Astrocyte of the cerebellum (primary cell): ENCODE data around the gene ATP6V0D1.

ENCODE experiments used
- DNase-seq: peaks from one replicate; pipeline ENCODE4 v3.0.0-alpha.2; 2011; ENCODE audit warnings: low read depth
- H3K4me3 ChIP-seq: 2 replicates; pipeline ENCODE4 v1.5.1; 2011; ENCODE audit warnings: mild to moderate bottlenecking, low read depth, low read length, moderate library complexity
- CTCF ChIP-seq: IDR thresholded peaks from 2 replicates; pipeline ENCODE4 v1.5.1; 2012; ENCODE audit warnings: low read length, low read depth, moderate library complexity, mild to moderate bottlenecking; ENCODE audit errors: missing control alignments
- in situ Hi-C: cut with HindIII; loops from 2 replicates; pipeline ENCODE4 v1.10.0; 2017; ENCODE audit warnings: low sequenced_read_pairs

ATP6V0D1 gene

GRCh38 chr16:67398546-67399217 is 82.3 kb downstream of the ATP6V0D1 start:
- TF ChIP-seq CTCF: no peak
- in situ Hi-C loops: loop anchor here (5.0 kb wide), 1 partner anchor 71 kb away; the partner anchor contains the start of genes KCTD19 and LRRC36
- DNase-seq: no peak
- H3K4me3 ChIP-seq: no peak overlapping the region

GRCh38 chr16:67397812-67398545 is 83.0 kb downstream of the ATP6V0D1 start:
- in situ Hi-C loops: loop anchor here (5.0 kb wide), 1 partner anchor 71 kb away; the partner anchor contains the start of genes KCTD19 and LRRC36
- no peak for TF ChIP-seq CTCF
- no peak for DNase-seq

GRCh38 chr16:67397036-67397801 is 83.7 kb downstream of the ATP6V0D1 start:
- in situ Hi-C loops: loop anchor here (5.0 kb wide), 1 partner anchor 70 kb away; the partner anchor contains the start of genes KCTD19 and LRRC36
- TF ChIP-seq CTCF: no peak
- DNase-seq: no peak
- H3K4me3 ChIP-seq: no peak overlapping the region

More at GRCh38 chr16:67397812-67398545, 83.0 kb downstream of the ATP6V0D1 start:
- no peak overlapping the region for H3K4me3 ChIP-seq

GRCh38 chr16:67396159-67397035 is 84.6 kb downstream of the ATP6V0D1 start:
- H3K4me3 ChIP-seq: no peak overlapping the region
- TF ChIP-seq CTCF: no peak
- in situ Hi-C loops: loop anchor here (5.0 kb wide), 1 partner anchor 69 kb away; the partner anchor contains the start of genes KCTD19 and LRRC36
- DNase-seq: no peak

- in situ Hi-C loops: loop anchor here (5.0 kb wide), 1 partner anchor 68 kb away; the partner anchor contains the start of genes KCTD19 and LRRC36
- TF ChIP-seq CTCF: no peak
- DNase-seq: no peak
- no peak overlapping the region for H3K4me3 ChIP-seq
Measured at GRCh38 chr16:67395458-67396158, 85.3 kb downstream of the ATP6V0D1 start.
